ENCODE data around the gene ATXN2. TPM values are rescaled to one million over a fixed set of nuclear protein-coding genes. Genes with fewer than 3 reads are reported as not detected.

Gene ATXN2
- total RNA-seq, 1 experiment from 2014 or later = 72.9 TPM

- no peak overlapping the region for H4K5ac ChIP-seq (ENCODE audit: insufficient read length, low read depth, low read length)
- H4K91ac ChIP-seq (ENCODE audit: insufficient read length, low read depth, low read length) = no peak overlapping the region
- no peaks in the 10 kb centered on the region for H3K4me1 ChIP-seq (ENCODE audit: insufficient read depth, low read length)
- H3K18ac ChIP-seq (ENCODE audit: insufficient read length, low read depth, low read length) = no peak overlapping the region
- no peaks in the 10 kb centered on the region; the same call in 1 of the 2 replicates for H3K79me2 ChIP-seq (ENCODE audit: insufficient read depth, low read length)
- no peaks in the 10 kb centered on the region for H4K20me1 ChIP-seq (ENCODE audit: control insufficient read depth, insufficient read depth, insufficient read length)
- TF ChIP-seq CTCF (conservative IDR thresholded peaks at IDR 0.05) = no peak
- DNase-seq = no peak
- no peak overlapping the region for H3K4ac ChIP-seq (ENCODE audit: low read depth, low read length)
- H3K4me1 Mint-ChIP-seq = no peaks in the 10 kb centered on the region
- no peak overlapping the region for H3K4me2 ChIP-seq (ENCODE audit: insufficient read depth, insufficient read length, low read length)
- no peak overlapping the region for H2BK5ac ChIP-seq (ENCODE audit: insufficient read length, low read length)
- H3K56ac ChIP-seq (ENCODE audit: insufficient read length, low read depth, low read length) = no peak overlapping the region
- no peak overlapping the region for H3T11ph ChIP-seq (ENCODE audit: low read length)
- H3K27me3 Mint-ChIP-seq (ENCODE audit: low read depth) = no peaks in the 10 kb centered on the region
- H3K36me3 Mint-ChIP-seq (ENCODE audit: insufficient read depth in 1 of 3, low read depth in 3 of 3) = peaks cover 6 to 53% (median 48%) of the 10 kb centered on the region in 3 experiments; a peak in 6 of 7 replicates
- no peak overlapping the region for H3K9ac ChIP-seq (ENCODE audit: extremely low read depth, insufficient read length, low read length)
- H2AFZ ChIP-seq (ENCODE audit: low read length) = no peak overlapping the region
- H3K9me3 ChIP-seq (ENCODE audit: control insufficient read depth, low read depth, low read length) = no peaks in the 10 kb centered on the region
- H3K27ac ChIP-seq (ENCODE audit: insufficient read length, low read depth, low read length) = no peak overlapping the region
- H2BK120ac ChIP-seq (ENCODE audit: low read depth, low read length, poor library complexity, severe bottlenecking) = no peak overlapping the region
- H2BK12ac ChIP-seq (ENCODE audit: insufficient read length, low read depth, low read length) = no peak overlapping the region
- H3K27ac Mint-ChIP-seq = peak overlapping the region in 1 of 3 experiments; percentile 64; a peak in 1 of 7 replicates
- H3K27me3 ChIP-seq (ENCODE audit: insufficient read depth, low read length) = no peaks in the 10 kb centered on the region
- no peaks in the 10 kb centered on the region for H3K9me3 Mint-ChIP-seq
- H3K23ac ChIP-seq (ENCODE audit: insufficient read length, low read depth, low read length) = no peak overlapping the region
- no peaks in the 10 kb centered on the region for H3K23me2 ChIP-seq (ENCODE audit: insufficient read length, low read depth, low read length, poor library complexity, severe bottlenecking)
- no peak overlapping the region for H3K4me3 Mint-ChIP-seq
- H2AK5ac ChIP-seq (ENCODE audit: insufficient read length, low read length) = no peak overlapping the region
- H3K79me1 ChIP-seq (ENCODE audit: insufficient read depth, low read depth, low read length, poor library complexity, severe bottlenecking) = no peaks in the 10 kb centered on the region
- no peak overlapping the region for H2BK20ac ChIP-seq (ENCODE audit: low read depth, low read length, poor library complexity, severe bottlenecking)
- H4K8ac ChIP-seq (replicated peaks; ENCODE audit: insufficient read length, low read depth, low read length) = no peak overlapping the region
- H3K14ac ChIP-seq (ENCODE audit: insufficient read depth, low read length) = no peak overlapping the region
- no peak overlapping the region for H2BK15ac ChIP-seq (ENCODE audit: low read depth, low read length)
- WGBS (ENCODE audit: extremely low coverage, insufficient read length, low lambda C conversion rate) = no CpG with 5 or more reads among the region's 3 CpGs
Measured at GRCh38 chr12:111467092-111467856, 131.8 kb downstream of the ATXN2 start.

Measured in H9 (cell line).